Measurements from ENCODE around the gene HMCN1. TPM values are rescaled to one million over a fixed set of nuclear protein-coding genes. Genes with fewer than 3 reads are reported as not detected.

HMCN1 gene
- total RNA-seq, 1 experiment from 2014 or later, result 0.23 TPM

DNA sequence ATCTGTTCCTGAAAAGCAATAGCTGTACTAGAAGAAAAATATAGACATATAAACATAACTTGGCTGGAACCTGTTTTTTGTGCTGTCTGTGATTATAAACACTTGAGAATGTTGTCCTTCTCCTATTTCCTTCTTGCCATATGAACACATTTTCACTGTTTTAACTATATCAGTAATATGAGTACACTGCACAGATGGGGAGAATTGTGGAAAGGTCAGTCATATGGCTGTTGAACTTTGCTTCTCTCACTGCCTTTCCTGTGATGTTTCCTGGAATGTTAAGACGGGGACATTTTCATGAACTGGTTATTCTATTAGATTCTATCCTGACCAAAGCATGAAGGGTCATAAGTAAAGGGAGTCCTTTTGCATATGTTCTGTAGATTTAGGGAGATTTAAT lies 24.9 kb downstream of the HMCN1 start:
- Histone ChIP-seq H3K36me3 (ENCODE audit: control insufficient read depth, insufficient read depth, low read length) (no peaks in the 10 kb centered on the region), H3K27ac (ENCODE audit: low read length) (no peak overlapping the region), H3K27me3 (ENCODE audit: control insufficient read depth, insufficient read depth, low read length) (no peaks in the 10 kb centered on the region), H3K4me1 (ENCODE audit: control insufficient read depth, insufficient read depth, low read length) (no peaks in the 10 kb centered on the region), H3K4me3 (ENCODE audit: low read depth in 2 of 2, low read length in 2 of 2) (no peak overlapping the region), H3K9me3 (ENCODE audit: control insufficient read depth, insufficient read depth, low read depth, low read length) (no peaks in the 10 kb centered on the region)
- POLR2A ChIA-PET, result no interaction called here
- in situ Hi-C loops (cut with HindIII; ENCODE audit: low pct_unique_long_range_greater_than_20kb, low sequenced_read_pairs) (no loop called here), intact Hi-C loops (cut with micrococcal nuclease; ENCODE audit: unreplicated experiment) (no loop called here)
- no peak for DNase-seq (ENCODE audit: low read depth, low spot score)
- no peak for ATAC-seq
- no TSS peak for BruUV-seq (replicated peaks)
- CTCF ChIA-PET, result no interaction called here
- TF ChIP-seq, protein P1, sequence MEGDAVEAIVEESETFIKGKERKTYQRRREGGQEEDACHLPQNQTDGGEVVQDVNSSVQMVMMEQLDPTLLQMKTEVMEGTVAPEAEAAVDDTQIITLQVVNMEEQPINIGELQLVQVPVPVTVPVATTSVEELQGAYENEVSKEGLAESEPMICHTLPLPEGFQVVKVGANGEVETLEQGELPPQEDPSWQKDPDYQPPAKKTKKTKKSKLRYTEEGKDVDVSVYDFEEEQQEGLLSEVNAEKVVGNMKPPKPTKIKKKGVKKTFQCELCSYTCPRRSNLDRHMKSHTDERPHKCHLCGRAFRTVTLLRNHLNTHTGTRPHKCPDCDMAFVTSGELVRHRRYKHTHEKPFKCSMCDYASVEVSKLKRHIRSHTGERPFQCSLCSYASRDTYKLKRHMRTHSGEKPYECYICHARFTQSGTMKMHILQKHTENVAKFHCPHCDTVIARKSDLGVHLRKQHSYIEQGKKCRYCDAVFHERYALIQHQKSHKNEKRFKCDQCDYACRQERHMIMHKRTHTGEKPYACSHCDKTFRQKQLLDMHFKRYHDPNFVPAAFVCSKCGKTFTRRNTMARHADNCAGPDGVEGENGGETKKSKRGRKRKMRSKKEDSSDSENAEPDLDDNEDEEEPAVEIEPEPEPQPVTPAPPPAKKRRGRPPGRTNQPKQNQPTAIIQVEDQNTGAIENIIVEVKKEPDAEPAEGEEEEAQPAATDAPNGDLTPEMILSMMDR (IDR thresholded peaks at IDR 0.05), result no peak
- TF ChIP-seq POLR2AphosphoS5 (IDR thresholded peaks at IDR 0.05; ENCODE audit: low read depth, low read length), result no peak
- no peak for TF ChIP-seq SIN3A (IDR thresholded peaks at IDR 0.05; ENCODE audit: borderline replicate concordance, insufficient read depth, low read depth, low read length)
- TF ChIP-seq, protein P2, sequence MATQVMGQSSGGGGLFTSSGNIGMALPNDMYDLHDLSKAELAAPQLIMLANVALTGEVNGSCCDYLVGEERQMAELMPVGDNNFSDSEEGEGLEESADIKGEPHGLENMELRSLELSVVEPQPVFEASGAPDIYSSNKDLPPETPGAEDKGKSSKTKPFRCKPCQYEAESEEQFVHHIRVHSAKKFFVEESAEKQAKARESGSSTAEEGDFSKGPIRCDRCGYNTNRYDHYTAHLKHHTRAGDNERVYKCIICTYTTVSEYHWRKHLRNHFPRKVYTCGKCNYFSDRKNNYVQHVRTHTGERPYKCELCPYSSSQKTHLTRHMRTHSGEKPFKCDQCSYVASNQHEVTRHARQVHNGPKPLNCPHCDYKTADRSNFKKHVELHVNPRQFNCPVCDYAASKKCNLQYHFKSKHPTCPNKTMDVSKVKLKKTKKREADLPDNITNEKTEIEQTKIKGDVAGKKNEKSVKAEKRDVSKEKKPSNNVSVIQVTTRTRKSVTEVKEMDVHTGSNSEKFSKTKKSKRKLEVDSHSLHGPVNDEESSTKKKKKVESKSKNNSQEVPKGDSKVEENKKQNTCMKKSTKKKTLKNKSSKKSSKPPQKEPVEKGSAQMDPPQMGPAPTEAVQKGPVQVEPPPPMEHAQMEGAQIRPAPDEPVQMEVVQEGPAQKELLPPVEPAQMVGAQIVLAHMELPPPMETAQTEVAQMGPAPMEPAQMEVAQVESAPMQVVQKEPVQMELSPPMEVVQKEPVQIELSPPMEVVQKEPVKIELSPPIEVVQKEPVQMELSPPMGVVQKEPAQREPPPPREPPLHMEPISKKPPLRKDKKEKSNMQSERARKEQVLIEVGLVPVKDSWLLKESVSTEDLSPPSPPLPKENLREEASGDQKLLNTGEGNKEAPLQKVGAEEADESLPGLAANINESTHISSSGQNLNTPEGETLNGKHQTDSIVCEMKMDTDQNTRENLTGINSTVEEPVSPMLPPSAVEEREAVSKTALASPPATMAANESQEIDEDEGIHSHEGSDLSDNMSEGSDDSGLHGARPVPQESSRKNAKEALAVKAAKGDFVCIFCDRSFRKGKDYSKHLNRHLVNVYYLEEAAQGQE (IDR thresholded peaks at IDR 0.05; ENCODE audit: insufficient read depth in 1 of 2, low read depth in 2 of 2, low read length in 1 of 2), result no peak
- TF ChIP-seq TCF7L2 (IDR thresholded peaks at IDR 0.05; ENCODE audit: low read depth, low read length), result no peak

DNA sequence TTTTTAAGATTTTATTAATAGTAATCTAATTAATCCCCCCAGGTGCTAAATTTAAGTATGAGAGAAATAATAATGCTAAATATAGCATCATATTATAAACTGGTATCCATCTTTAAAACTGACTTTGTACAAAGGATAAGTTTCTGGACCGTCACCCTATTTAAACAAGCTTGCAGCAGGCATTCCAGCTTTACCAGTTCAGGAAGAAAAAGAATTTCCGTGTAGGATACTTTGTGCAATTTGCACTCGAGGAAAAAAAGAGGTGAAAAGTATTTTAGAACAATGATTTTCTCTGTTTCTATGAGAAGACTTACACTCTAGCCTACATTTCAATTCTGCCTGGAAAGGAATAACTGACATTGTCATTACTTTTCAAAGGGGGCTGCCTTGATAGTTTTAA lies 27.6 kb downstream of the HMCN1 start:
- ChIA-PET CTCF (no interaction called here), POLR2A (no interaction called here)
- in situ Hi-C loops (cut with HindIII; ENCODE audit: low pct_unique_long_range_greater_than_20kb, low sequenced_read_pairs), result no loop called here
- no TSS peak for BruUV-seq (replicated peaks)
- Histone ChIP-seq H3K4me3 (ENCODE audit: low read depth in 2 of 2, low read length in 2 of 2) (no peak overlapping the region), H3K9me3 (ENCODE audit: control insufficient read depth, insufficient read depth, low read depth, low read length) (no peaks in the 10 kb centered on the region), H3K36me3 (ENCODE audit: control insufficient read depth, insufficient read depth, low read length) (no peaks in the 10 kb centered on the region), H3K27ac (ENCODE audit: low read length) (no peak overlapping the region), H3K27me3 (ENCODE audit: control insufficient read depth, insufficient read depth, low read length) (no peaks in the 10 kb centered on the region), H3K4me1 (ENCODE audit: control insufficient read depth, insufficient read depth, low read length) (no peaks in the 10 kb centered on the region)
- TF ChIP-seq POLR2AphosphoS5 (IDR thresholded peaks at IDR 0.05; ENCODE audit: low read depth, low read length) (no peak), TCF7L2 (IDR thresholded peaks at IDR 0.05; ENCODE audit: low read depth, low read length) (no peak)
- TF ChIP-seq, protein P1 (IDR thresholded peaks at IDR 0.05), result no peak
- no peak for ATAC-seq
- intact Hi-C loops (cut with micrococcal nuclease; ENCODE audit: unreplicated experiment), result no loop called here
- no peak for DNase-seq (ENCODE audit: low read depth, low spot score)

Data from Panc1 (cell line).